Measurements from ENCODE around the gene GALNT18. TPM values are rescaled to one million over a fixed set of nuclear protein-coding genes. Genes with fewer than 3 reads are reported as not detected.

GALNT18 gene
- total RNA-seq, 1 experiment from 2014 or later = 1.7 TPM

DNA sequence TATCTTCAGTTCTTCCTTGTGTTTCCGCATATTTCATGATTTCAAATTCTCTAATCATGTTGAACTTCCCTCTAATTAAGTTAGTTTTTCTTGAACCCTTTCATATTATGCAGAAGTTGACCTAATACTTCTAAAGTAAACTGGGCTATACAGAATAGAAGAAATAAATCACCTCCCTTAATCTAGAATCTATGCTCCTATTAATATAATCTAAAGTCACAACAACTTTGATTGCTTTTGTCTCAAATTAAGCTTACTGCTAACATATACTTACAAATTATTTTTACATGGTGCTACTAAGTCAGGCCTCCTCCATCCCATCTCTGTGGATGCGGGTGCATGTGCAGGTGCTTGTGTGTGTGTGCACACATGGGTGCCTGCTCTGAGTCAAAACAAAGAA lies 241.5 kb downstream of the GALNT18 start:
- H2BK5ac ChIP-seq (ENCODE audit: insufficient read length, low read length) = no peak overlapping the region
- TF ChIP-seq CTCF (conservative IDR thresholded peaks at IDR 0.05) = no peak
- H3K23ac ChIP-seq (ENCODE audit: insufficient read length, low read depth, low read length) = no peak overlapping the region
- no peak overlapping the region for H4K8ac ChIP-seq (replicated peaks; ENCODE audit: insufficient read length, low read depth, low read length)
- no peak overlapping the region for H3K4ac ChIP-seq (ENCODE audit: low read depth, low read length)
- no peaks in the 10 kb centered on the region for H3K4me1 ChIP-seq (ENCODE audit: insufficient read depth, low read length)
- no peak overlapping the region for H3K27ac ChIP-seq (ENCODE audit: insufficient read length, low read depth, low read length)
- H3K14ac ChIP-seq (ENCODE audit: insufficient read depth, low read length) = no peak overlapping the region
- H3K27me3 ChIP-seq (ENCODE audit: insufficient read depth, low read length) = no peaks in the 10 kb centered on the region
- H4K20me1 ChIP-seq (ENCODE audit: control insufficient read depth, insufficient read depth, insufficient read length) = no peaks in the 10 kb centered on the region
- H4K5ac ChIP-seq (ENCODE audit: insufficient read length, low read depth, low read length) = no peak overlapping the region
- WGBS (ENCODE audit: extremely low coverage, insufficient read length, low lambda C conversion rate) = no CpG with 5 or more reads among the region's 2 CpGs
- no peak overlapping the region for H2BK120ac ChIP-seq (ENCODE audit: low read depth, low read length, poor library complexity, severe bottlenecking)
- H3K79me1 ChIP-seq (ENCODE audit: insufficient read depth, low read depth, low read length, poor library complexity, severe bottlenecking) = no peaks in the 10 kb centered on the region
- H2AK5ac ChIP-seq (ENCODE audit: insufficient read length, low read length) = no peak overlapping the region
- H3K9me3 ChIP-seq (ENCODE audit: control insufficient read depth, low read depth, low read length) = no peaks in the 10 kb centered on the region
- no peak overlapping the region for H3T11ph ChIP-seq (ENCODE audit: low read length)
- Mint-ChIP-seq H3K27me3 (ENCODE audit: low read depth) (peaks cover 20% of the 10 kb centered on the region), H3K4me3 (no peak overlapping the region), H3K27ac (no peak overlapping the region), H3K4me1 (no peaks in the 10 kb centered on the region), H3K36me3 (ENCODE audit: insufficient read depth in 1 of 3, low read depth in 3 of 3) (peaks cover 0 to 2% (median 0%) of the 10 kb centered on the region in 3 experiments; a peak in 2 of 7 replicates), H3K9me3 (peaks cover 0 to 4% of the 10 kb centered on the region in 2 experiments; a peak in 1 of 5 replicates)
- H4K91ac ChIP-seq (ENCODE audit: insufficient read length, low read depth, low read length) = no peak overlapping the region
- H2BK12ac ChIP-seq (ENCODE audit: insufficient read length, low read depth, low read length) = no peak overlapping the region
- no peak overlapping the region for H2AFZ ChIP-seq (ENCODE audit: low read length)
- no peak overlapping the region for H2BK20ac ChIP-seq (ENCODE audit: low read depth, low read length, poor library complexity, severe bottlenecking)
- no peak overlapping the region for H2BK15ac ChIP-seq (ENCODE audit: low read depth, low read length)
- no peaks in the 10 kb centered on the region for H3K79me2 ChIP-seq (ENCODE audit: insufficient read depth, low read length)
- H3K18ac ChIP-seq (ENCODE audit: insufficient read length, low read depth, low read length) = no peak overlapping the region
- H3K9ac ChIP-seq (ENCODE audit: extremely low read depth, insufficient read length, low read length) = no peak overlapping the region
- DNase-seq = no peak
- no peak overlapping the region for H3K4me2 ChIP-seq (ENCODE audit: insufficient read depth, insufficient read length, low read length)
- H3K23me2 ChIP-seq (ENCODE audit: insufficient read length, low read depth, low read length, poor library complexity, severe bottlenecking) = no peaks in the 10 kb centered on the region
- no peak overlapping the region for H3K56ac ChIP-seq (ENCODE audit: insufficient read length, low read depth, low read length)
